Activated CD8-positive, alpha-beta T cell treated with anti-CD3 and anti-CD28 coated beads, Interleukin-2, amount 10 ng/mL, durations not matched to agents 7 days and 5 days (primary cell): Measurements from ENCODE around the gene RPL32. TPM values are rescaled to one million over a fixed set of nuclear protein-coding genes. Genes with fewer than 3 reads are reported as not detected.
"Not testable (repeated sequence)": the region's sequence is repeated elsewhere in the genome, so short reads cannot be mapped to it uniquely, and the experiment has no call there.

Experiments
- ATAC-seq: fragments of 150-1000 bp; cut with Tn5 transposase; one replicate; pipeline ENCODE4 v1.10.0; 2021; ENCODE audit warnings: moderate library complexity
- CTCF ChIA-PET: fragments of 350-600 bp; sonication (Branson Sonifier 250); formaldehyde crosslinking; loops from one replicate; lab custom pipeline; 2021; ENCODE audit warnings: antibody characterized with exemption; lab: Charles Lee
- POLR2A ChIA-PET: fragments of 350-600 bp; sonication (Branson Sonifier 250); formaldehyde crosslinking; loops from one replicate; lab custom pipeline; 2021; ENCODE audit warnings: antibody characterized with exemption; lab: Charles Lee
- DNase-seq: peaks from one replicate; pipeline ENCODE4 v3.0.0-alpha.2; 2020
- H3K27ac Mint-ChIP-seq: one replicate; pipeline ENCODE4 v1.8.0; 2021; ENCODE audit warnings: mild to moderate bottlenecking, mixed read lengths
- H3K27me3 Mint-ChIP-seq: one replicate; pipeline ENCODE4 v1.8.0; 2021; ENCODE audit warnings: low read depth, mixed read lengths
- H3K36me3 Mint-ChIP-seq: one replicate; pipeline ENCODE4 v1.8.0; 2021; ENCODE audit warnings: low read depth, mixed read lengths
- H3K4me1 Mint-ChIP-seq: one replicate; pipeline ENCODE4 v1.8.0; 2021; ENCODE audit warnings: low read depth, mixed read lengths
- H3K4me3 Mint-ChIP-seq: one replicate; pipeline ENCODE4 v1.8.0; 2021; ENCODE audit warnings: mild to moderate bottlenecking, mixed read lengths
- H3K9me3 Mint-ChIP-seq: one replicate; pipeline ENCODE4 v1.8.0; 2022; ENCODE audit warnings: mixed read lengths; ENCODE audit not compliant: insufficient read depth
- total RNA-seq, 2 experiments: library from RNA; stranded (reverse); gene quantifications; one replicate each; pipeline ENCODE4 v1.2.3, GENCODE V29; 2021

Gene RPL32
- total RNA-seq, 2 experiments from 2014 or later = 1,764 to 1,890 TPM

- H3K4me1 Mint-ChIP-seq = peaks cover 6% of the 10 kb centered on the region
- no peak overlapping the region for H3K4me3 Mint-ChIP-seq
- no peaks in the 10 kb centered on the region for H3K36me3 Mint-ChIP-seq
- H3K27ac Mint-ChIP-seq = no peak overlapping the region
- H3K27me3 Mint-ChIP-seq = peaks cover 17% of the 10 kb centered on the region
- DNase-seq (no peak), ATAC-seq (no peak)
- POLR2A ChIA-PET = no interaction called here
- CTCF ChIA-PET = interaction anchor here (3.8 kb wide), 1 partner anchor 10 kb away, joined by 26 read pairs; no protein-coding TSS in a partner anchor
- H3K9me3 Mint-ChIP-seq = no peaks in the 10 kb centered on the region
Observed at GRCh38 chr3:12799525-12800440, 41.6 kb downstream of the RPL32 start.

- H3K36me3 Mint-ChIP-seq = no peaks in the 10 kb centered on the region
- POLR2A ChIA-PET = no interaction called here
- no peaks in the 10 kb centered on the region for H3K9me3 Mint-ChIP-seq
- H3K4me3 Mint-ChIP-seq = no peak overlapping the region
- ATAC-seq (no peak), DNase-seq (no peak)
- H3K27ac Mint-ChIP-seq = no peak overlapping the region
- H3K4me1 Mint-ChIP-seq = peaks cover 6% of the 10 kb centered on the region
- H3K27me3 Mint-ChIP-seq = peaks cover 17% of the 10 kb centered on the region
- CTCF ChIA-PET = interaction anchor here (3.8 kb wide), 1 partner anchor 11 kb away, joined by 26 read pairs; no protein-coding TSS in a partner anchor
Observed at GRCh38 chr3:12798559-12799179, 42.7 kb downstream of the RPL32 start.

- CTCF ChIA-PET = no interaction called here
- Mint-ChIP-seq H3K27me3 (peaks cover 17% of the 10 kb centered on the region), H3K36me3 (no peaks in the 10 kb centered on the region), H3K4me3 (no peak overlapping the region), H3K9me3 (no peaks in the 10 kb centered on the region), H3K27ac (no peak overlapping the region), H3K4me1 (peaks cover 6% of the 10 kb centered on the region)
- no peak for ATAC-seq
- POLR2A ChIA-PET = no interaction called here
- DNase-seq = no peak
Observed at GRCh38 chr3:12797892-12798558, 43.3 kb downstream of the RPL32 start.

DNA sequence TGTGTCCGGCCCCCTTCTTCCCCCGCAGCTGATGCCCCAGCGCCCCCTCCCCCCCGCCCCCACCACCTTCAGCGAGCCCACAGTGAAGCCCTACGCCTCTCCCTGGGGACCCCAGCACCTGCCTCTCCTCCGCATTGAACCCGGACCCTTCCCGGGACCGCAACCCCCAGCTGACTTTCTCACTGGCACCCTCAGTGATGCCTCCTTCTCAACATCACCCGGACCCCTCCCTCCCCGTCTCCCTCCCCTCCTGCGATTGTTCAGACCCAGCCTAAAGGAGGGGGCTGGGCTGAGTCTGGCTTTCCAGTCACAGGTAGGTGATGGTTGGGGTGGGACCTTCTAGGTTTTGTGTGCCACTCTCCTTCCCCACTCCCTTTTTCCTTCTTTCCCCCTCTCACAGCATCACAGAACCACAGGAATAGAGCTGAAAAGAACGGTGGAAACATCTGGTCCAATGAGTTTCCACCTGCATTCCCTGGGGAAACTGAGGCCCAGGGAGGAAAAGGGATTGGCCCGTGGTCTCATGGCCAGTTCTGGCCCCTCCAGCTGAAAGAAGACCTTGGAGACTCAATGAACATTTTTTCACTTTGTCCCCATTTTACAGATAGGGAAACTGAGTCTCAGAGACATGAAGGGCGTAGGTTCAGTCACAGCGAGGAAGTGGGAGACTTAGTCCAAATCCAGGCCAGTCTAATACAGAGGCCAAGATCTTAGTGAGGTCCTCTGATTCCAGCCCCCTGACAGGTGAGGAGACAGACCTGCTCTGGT lies 44.1 kb downstream of the RPL32 start:
- CTCF ChIA-PET = interaction anchor here (0.9 to 2.4 kb wide), 4 partner anchors 10 to 94 kb away, joined by 4 to 15 read pairs (median 5); partner anchors contain the start of gene RPL32
- DNase-seq = no peak
- Mint-ChIP-seq H3K4me3 (no peak overlapping the region), H3K4me1 (peaks cover 6% of the 10 kb centered on the region), H3K9me3 (no peaks in the 10 kb centered on the region), H3K27me3 (peaks cover 17% of the 10 kb centered on the region), H3K36me3 (no peaks in the 10 kb centered on the region), H3K27ac (no peak overlapping the region)
- no peak for ATAC-seq
- POLR2A ChIA-PET = no interaction called here

- H3K4me1 Mint-ChIP-seq = peaks cover 6% of the 10 kb centered on the region
- H3K4me3 Mint-ChIP-seq = peak within 1 kb of the TSS; percentile 61
- ChIA-PET POLR2A (no interaction called here), CTCF (interaction anchor here (0.9 to 2.4 kb wide), 4 partner anchors 9 to 95 kb away, joined by 4 to 15 read pairs (median 5); partner anchors contain the start of gene RPL32)
- H3K36me3 Mint-ChIP-seq = no peaks in the 10 kb centered on the region
- H3K27me3 Mint-ChIP-seq = peaks cover 17% of the 10 kb centered on the region
- no peak within 1 kb of the TSS for H3K27ac Mint-ChIP-seq
- DNase-seq = no peak
- ATAC-seq = peak; percentile 76
- no peaks in the 10 kb centered on the region for H3K9me3 Mint-ChIP-seq
Observed at GRCh38 chr3:12796171-12797123, 44.9 kb downstream of the RPL32 start, which contains the start of gene CAND2. TSS of gene CAND2 (plus strand) at chr3:12796680. CDS start at chr3:12796721, 41 bp downstream.

DNA sequence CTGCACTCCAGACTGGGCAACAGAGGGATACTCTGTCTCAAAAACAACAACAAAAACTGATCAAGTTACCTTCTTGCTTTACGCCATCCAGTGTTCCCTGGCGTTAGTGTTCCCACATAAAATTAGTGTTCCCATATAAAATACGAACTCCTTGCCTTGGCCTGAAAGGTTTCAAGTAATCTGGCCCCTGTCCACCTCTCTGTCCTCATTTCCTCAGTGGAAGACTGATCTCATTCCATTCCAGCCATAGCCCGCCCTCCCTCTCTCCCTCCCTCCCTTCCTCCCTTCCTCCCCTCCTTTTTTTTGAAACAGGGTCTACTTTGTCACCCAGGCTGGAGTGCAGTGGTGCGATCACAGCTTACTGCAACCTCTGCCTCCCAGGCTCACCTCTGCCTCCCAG lies 47.7 kb downstream of the RPL32 start:
- Mint-ChIP-seq H3K27me3 (peaks cover 22% of the 10 kb centered on the region), H3K27ac (no peak overlapping the region), H3K9me3 (no peaks in the 10 kb centered on the region), H3K36me3 (no peaks in the 10 kb centered on the region), H3K4me3 (no peak overlapping the region), H3K4me1 (peaks cover 6% of the 10 kb centered on the region)
- CTCF ChIA-PET = interaction anchor here (1.0 kb wide), 1 partner anchor 17 kb away, joined by 3 read pairs; no protein-coding TSS in a partner anchor
- POLR2A ChIA-PET = no interaction called here
- ATAC-seq = no peak
- DNase-seq = no peak

DNA sequence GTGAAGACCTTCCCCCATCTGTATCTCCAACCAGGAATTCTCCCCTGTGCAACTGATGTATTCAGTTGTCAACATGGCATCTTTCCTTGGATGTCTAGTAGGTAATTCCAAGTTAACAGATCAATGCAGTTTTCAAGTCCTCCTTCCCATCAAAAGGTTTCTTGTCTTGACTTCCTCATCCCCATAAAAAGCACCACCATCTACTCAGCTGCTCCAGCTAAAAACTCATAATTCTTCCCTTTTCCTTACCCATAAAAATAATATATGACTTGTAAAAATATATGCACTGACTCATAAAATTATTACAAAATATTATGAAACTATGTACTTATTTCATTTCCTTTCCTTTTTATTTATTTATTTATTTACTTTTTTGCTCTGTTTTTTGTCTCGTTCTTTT lies 49.9 kb downstream of the RPL32 start:
- Mint-ChIP-seq H3K27me3 (peaks cover 17% of the 10 kb centered on the region), H3K27ac (no peak overlapping the region), H3K36me3 (no peaks in the 10 kb centered on the region), H3K4me3 (no peak overlapping the region), H3K4me1 (peaks cover 3% of the 10 kb centered on the region), H3K9me3 (no peaks in the 10 kb centered on the region)
- no peak for ATAC-seq
- DNase-seq = no peak
- ChIA-PET CTCF (no interaction called here), POLR2A (no interaction called here)

DNA sequence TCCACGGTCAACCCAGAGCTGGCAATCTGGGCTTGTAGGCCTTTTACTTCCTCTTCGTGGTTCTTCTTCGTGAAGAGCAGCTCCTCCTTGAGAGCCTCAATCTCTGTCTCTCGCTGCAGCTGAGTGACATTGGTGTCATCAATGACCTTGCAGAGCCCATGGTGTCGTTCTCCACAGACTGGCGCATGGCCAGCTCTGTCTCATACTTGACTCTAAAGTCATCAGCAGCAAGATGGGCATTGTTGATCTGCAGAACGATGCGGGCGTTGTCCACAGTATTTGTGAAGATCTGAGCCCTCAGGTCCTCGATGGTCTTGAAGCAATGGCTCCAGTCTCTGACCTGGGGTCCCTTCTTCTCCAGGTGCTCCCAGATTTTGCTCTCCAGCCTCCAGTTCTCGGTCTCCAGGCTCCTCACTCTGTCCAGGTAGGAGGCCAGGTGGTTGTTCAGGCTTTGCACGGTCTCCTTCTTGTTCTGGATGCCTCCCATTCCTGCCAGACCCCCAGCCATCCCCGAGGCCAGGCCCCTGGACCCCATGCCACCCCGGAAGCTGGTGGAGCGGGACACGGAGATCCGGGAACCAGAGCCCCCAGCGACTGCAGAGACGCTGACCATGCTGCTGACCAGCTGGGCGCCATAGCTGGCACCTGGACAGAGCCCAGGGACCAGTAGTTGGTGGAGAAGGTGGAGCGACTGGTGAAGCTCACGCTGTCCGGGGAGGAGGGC lies 53.2 kb downstream of the RPL32 start:
- POLR2A ChIA-PET, H3K9me3 Mint-ChIP-seq, H3K27ac Mint-ChIP-seq, ATAC-seq, H3K4me3 Mint-ChIP-seq, H3K4me1 Mint-ChIP-seq, DNase-seq, H3K36me3 Mint-ChIP-seq: not testable (repeated sequence)
- peaks cover 21% of the 10 kb centered on the region for H3K27me3 Mint-ChIP-seq
- CTCF ChIA-PET = interaction anchor here (0.8 to 2.1 kb wide), 11 partner anchors 9 to 103 kb away, joined by 3 to 34 read pairs (median 4); partner anchors contain the start of genes CAND2 and RPL32

- H3K27me3 Mint-ChIP-seq = peaks cover 26% of the 10 kb centered on the region
- H3K9me3 Mint-ChIP-seq, H3K36me3 Mint-ChIP-seq, H3K4me3 Mint-ChIP-seq, H3K4me1 Mint-ChIP-seq, ATAC-seq, POLR2A ChIA-PET, H3K27ac Mint-ChIP-seq: not testable (repeated sequence)
- peak; percentile 57 for DNase-seq
- CTCF ChIA-PET = interaction anchor here (0.8 to 2.1 kb wide), 13 partner anchors 9 to 104 kb away, joined by 3 to 34 read pairs (median 3); partner anchors contain the start of genes CAND2 and RPL32
Observed at GRCh38 chr3:12787346-12787745, 54.0 kb downstream of the RPL32 start.

DNA sequence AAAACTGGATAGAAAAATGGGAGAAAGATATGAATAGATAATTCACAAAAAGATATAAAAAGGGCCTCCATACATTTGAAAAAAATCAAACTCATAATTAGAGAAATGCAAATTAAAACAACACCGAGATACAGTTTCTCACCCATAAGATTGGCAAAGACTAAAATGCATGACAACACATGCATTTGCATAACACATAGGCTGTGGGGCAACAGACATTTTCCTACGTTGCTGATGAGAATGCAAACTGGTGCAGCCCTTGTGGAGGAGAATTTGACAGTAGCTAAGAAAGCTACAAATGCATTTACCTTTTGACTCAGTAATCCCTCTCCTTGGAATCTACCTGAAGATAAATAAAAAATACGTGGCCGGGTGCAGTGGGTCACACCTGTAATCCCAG lies 56.3 kb downstream of the RPL32 start:
- Mint-ChIP-seq H3K27me3 (peaks cover 31% of the 10 kb centered on the region), H3K36me3 (no peaks in the 10 kb centered on the region), H3K27ac (no peak overlapping the region), H3K9me3 (no peaks in the 10 kb centered on the region), H3K4me3 (no peak overlapping the region), H3K4me1 (no peaks in the 10 kb centered on the region)
- ChIA-PET POLR2A (no interaction called here), CTCF (interaction anchor here (1.4 kb wide), 1 partner anchor 25 kb away, joined by 4 read pairs; no protein-coding TSS in a partner anchor)
- DNase-seq (no peak), ATAC-seq (no peak)
